Stomach (tissue), 19 donors: ENCODE measurements around the gene MMS22L. TPM values are rescaled to one million over a fixed set of nuclear protein-coding genes. Genes with fewer than 3 reads are reported as not detected.
A peak's percentile ranks its signal among the peaks of the same experiment; 100 is the strongest.

ENCODE experiments used
- DNase-seq, 2 donors: peaks; one replicate each; pipeline versions ENCODE4 v3.0.0 to v3.0.0-alpha.2; 2013 to 2019
- H3K27ac ChIP-seq, 5 donors: fragments of 200-600 bp in 4 of 5; sonication (generic) in 4 of 5; one replicate each; pipeline ENCODE4 v1.5.1; 2013 to 2019; ENCODE audit warnings: mild to moderate bottlenecking in 1 of 5, moderate library complexity in 1 of 5
- H3K27me3 ChIP-seq, 3 donors: fragments of 200-600 bp; sonication (generic); one replicate each; pipeline ENCODE4 v1.5.1; 2017 to 2019; ENCODE audit warnings: mixed run types in 1 of 3
- H3K36me3 ChIP-seq, 4 donors: fragments of 200-600 bp; sonication (generic); 1 replicate in 3 of 4; 2 replicates in 1 of 4; pipeline ENCODE4 v1.5.1; 2016 to 2019
- H3K4me1 ChIP-seq, 4 donors: fragments of 200-600 bp; sonication (generic); one replicate each; pipeline ENCODE4 v1.5.1; 2016 to 2019
- H3K4me3 ChIP-seq, 4 donors: fragments of 200-600 bp; sonication (generic) in 3 of 4; one replicate each; pipeline ENCODE4 v1.5.1; 2016 to 2019; ENCODE audit warnings: mild to moderate bottlenecking in 1 of 4
- H3K9me3 ChIP-seq, 4 donors: fragments of 200-600 bp; sonication (generic); one replicate each; pipeline ENCODE4 v1.5.1; 2016 to 2019
- CTCF ChIP-seq, 7 experiments: fragments of 450-650 bp in 4 of 7; fragments of 200-600 bp in 3 of 7; sonication (generic) in 3 of 7; IDR thresholded peaks; one replicate each; pipeline ENCODE4 v1.5.1; 2016 to 2019; ENCODE audit warnings: antibody characterized with exemption in 7 of 7, control low read depth in 2 of 7, mild to moderate bottlenecking in 1 of 7
- EP300 ChIP-seq: sonication (generic); formaldehyde crosslinking; IDR thresholded peaks from one replicate; pipeline ENCODE4 v1.6.1; 2017; ENCODE audit warnings: antibody characterized with exemption
- POLR2A ChIP-seq, 4 donors: fragments of 450-650 bp; IDR thresholded peaks; one replicate each; pipeline ENCODE4 v1.6.1; 2016; ENCODE audit warnings: antibody characterized with exemption in 4 of 4, control low read depth in 2 of 4, mild to moderate bottlenecking in 1 of 4, moderate library complexity in 1 of 4
- POLR2AphosphoS5 ChIP-seq, 3 donors: sonication (generic); formaldehyde crosslinking; IDR thresholded peaks; one replicate each; pipeline ENCODE4 v1.6.1; 2016; ENCODE audit warnings: antibody characterized with exemption in 3 of 3
- WGBS, 5 donors: extraction: QIAGEN DNeasy Blood & Tissue Kit in 3 of 5; methylation state at CpG; one replicate each; pipeline versions ENCODE4 v1.1.5 to v1.1.7; 2013 to 2018; 5-methylcytosine and 5-hydroxymethylcytosine counted together
- intact Hi-C: fragments of 100-400 bp; cut with DNase I; formaldehyde crosslinking; loops from one replicate; pipeline ENCODE4 v1.15.1; 2023; ENCODE audit warnings: low total_unique reads
- long read RNA-seq, 10 donors: transcript quantifications; one replicate each; lab custom pipeline, GENCODE V29; 2026
- polyA plus RNA-seq, 3 donors: library from polyadenylated mRNA; stranded (reverse); fragments of 200-250 nt; gene quantifications; one replicate each; pipeline ENCODE4 v1.2.3, GENCODE V29; 2013
- total RNA-seq, 5 donors: library from RNA; depleted of rRNA; stranded (reverse); fragments of >200 nt; gene quantifications; one replicate each; pipeline versions ENCODE4 v1.1.0 to v1.2.3, GENCODE V29; 2014 to 2016
- donor health status: healthy with polysubstance abuse.
- donor health status: Bipolar disorder and iron deficiency.
- donor health status: healthy.

Gene MMS22L
- total RNA-seq (10 to 100 TPM in 2 of 5 donors, 1 to 10 TPM in 3; 2.3 to 27.7 (median 7.5) TPM), polyA plus RNA-seq (1 to 10 TPM in 2 of 3 donors, under 1 TPM in 1; 0.81 to 2.9 (median 1.2) TPM)
- long read RNA-seq, donor 1: 0 reads
- long read RNA-seq, donor 2: 0 reads
- long read RNA-seq, donor 3: 0 reads
- long read RNA-seq, donor 4: 0 reads
- long read RNA-seq, donor 5: 0 reads
- long read RNA-seq, donor 6: 0 reads
- long read RNA-seq, donor 7: 0 reads
- long read RNA-seq, donor 8: 0 reads
- long read RNA-seq, donor 9: 0 reads
- long read RNA-seq, donor 10: 0 reads

GRCh38 chr6:97282726-97283617 is at the start of gene MMS22L:
MMS22L (minus strand) TSS chr6:97283216; CDS start chr6:97282477, 739 bp downstream.
- WGBS, 5 donors: 0 to 1% (median 0%) methylated on average over 50 to 67 of the region's 67 CpGs
- TF ChIP-seq POLR2AphosphoS5 (IDR thresholded peaks at IDR 0.05): peak in 1 of 3 donors; percentile 39
- TF ChIP-seq POLR2A (IDR thresholded peaks at IDR 0.05): no peak

DNA sequence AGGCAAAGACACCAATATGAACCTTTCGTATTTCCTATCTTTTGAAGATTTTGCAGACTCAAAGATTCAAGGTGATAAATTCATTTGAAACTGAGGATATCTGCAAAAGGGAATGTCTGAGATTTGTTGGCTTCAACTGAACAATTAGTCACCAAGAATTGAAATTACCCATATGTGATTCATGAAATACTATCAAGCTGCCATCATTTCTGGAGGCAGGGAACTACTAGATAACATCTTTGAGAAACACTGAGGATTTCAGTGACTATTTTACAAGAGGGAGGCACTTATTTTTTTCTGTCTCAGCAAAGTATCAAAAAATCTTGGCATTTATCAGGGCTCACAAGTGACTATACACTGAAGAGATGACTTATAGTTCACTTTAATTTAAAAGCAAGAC is 39.8 kb upstream of the MMS22L start:
- H3K36me3 ChIP-seq: no peaks in the 10 kb centered on the region
- no peaks in the 10 kb centered on the region for H3K4me1 ChIP-seq
- H3K27me3 ChIP-seq: no peaks in the 10 kb centered on the region
- H3K9me3 ChIP-seq: no peaks in the 10 kb centered on the region
- TF ChIP-seq POLR2AphosphoS5 (IDR thresholded peaks at IDR 0.05) (no peak), EP300 (no peak), CTCF (IDR thresholded peaks at IDR 0.05) (no peak), POLR2A (IDR thresholded peaks at IDR 0.05) (no peak)
- no peak for DNase-seq
- H3K4me3 ChIP-seq: no peak overlapping the region
- intact Hi-C loops: no loop called here
- WGBS, 5 donors: 68 to 83% (median 77%) methylated on average over 1 of the region's 1 CpG
- no peak overlapping the region for H3K27ac ChIP-seq

More at GRCh38 chr6:97282726-97283617, at the start of gene MMS22L:
- no peaks in the 10 kb centered on the region for H3K27me3 ChIP-seq
- peaks cover 0 to 8% (median 5%) of the 10 kb centered on the region in 4 donors for H3K36me3 ChIP-seq
- peaks cover 0 to 19% (median 12%) of the 10 kb centered on the region in 4 donors for H3K4me1 ChIP-seq
- DNase-seq: peak; percentile 94 to 98
- intact Hi-C loops: no loop called here
- H3K9me3 ChIP-seq: no peaks in the 10 kb centered on the region
- H3K27ac ChIP-seq: peak within 1 kb of the TSS; percentile 32 to 83 (median 77)
- H3K4me3 ChIP-seq: peak within 1 kb of the TSS; percentile 77 to 93 (median 90)

GRCh38 chr6:97322226-97322625 is 39.2 kb upstream of the MMS22L start:
- Histone ChIP-seq H3K4me3 (no peak overlapping the region), H3K36me3 (no peaks in the 10 kb centered on the region), H3K9me3 (no peaks in the 10 kb centered on the region), H3K4me1 (no peaks in the 10 kb centered on the region), H3K27ac (no peak overlapping the region), H3K27me3 (no peaks in the 10 kb centered on the region)
- TF ChIP-seq POLR2A (IDR thresholded peaks at IDR 0.05) (no peak), POLR2AphosphoS5 (IDR thresholded peaks at IDR 0.05) (no peak), CTCF (IDR thresholded peaks at IDR 0.05) (no peak), EP300 (no peak)
- DNase-seq: no peak
- intact Hi-C loops: no loop called here
- 75 to 94% (median 89%) methylated on average over 1 of the region's 1 CpG for WGBS, 5 donors

DNA sequence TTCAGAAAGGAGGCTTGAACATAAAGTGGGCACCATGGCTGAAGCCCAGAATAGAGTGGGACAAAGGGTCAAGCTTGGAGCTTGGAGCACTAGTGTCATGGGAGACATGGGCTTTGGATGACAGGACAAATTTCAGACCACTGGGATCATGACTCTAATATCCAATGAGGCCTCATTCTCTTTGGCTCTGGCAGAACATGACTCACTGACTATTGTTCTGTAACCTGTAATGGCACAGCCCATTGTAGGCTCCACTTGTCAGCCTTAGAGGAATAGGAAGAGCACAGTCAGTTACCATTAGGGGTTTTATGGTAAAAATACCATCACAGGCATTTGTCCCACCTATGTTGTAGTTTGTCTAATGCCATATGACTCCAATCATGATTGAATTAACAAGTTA is 34.0 kb upstream of the MMS22L start:
- H3K36me3 ChIP-seq: no peaks in the 10 kb centered on the region
- H3K4me3 ChIP-seq: no peak overlapping the region
- DNase-seq: no peak
- no peaks in the 10 kb centered on the region for H3K9me3 ChIP-seq
- no peaks in the 10 kb centered on the region for H3K27me3 ChIP-seq
- TF ChIP-seq CTCF (IDR thresholded peaks at IDR 0.05) (no peak), POLR2AphosphoS5 (IDR thresholded peaks at IDR 0.05) (no peak), EP300 (no peak), POLR2A (IDR thresholded peaks at IDR 0.05) (no peak)
- no peaks in the 10 kb centered on the region for H3K4me1 ChIP-seq
- intact Hi-C loops: no loop called here
- H3K27ac ChIP-seq: no peak overlapping the region
